ENCODE measurements around the gene MRM2.

The MRM2 gene

GRCh38 chr7:2259480-2259879, 17.5 kb upstream of the MRM2 start:
- no peak overlapping the region for H3K9ac ChIP-seq (ENCODE audit: low read length)
- no peaks in the 10 kb centered on the region for H3K9me2 ChIP-seq (replicated peaks; ENCODE audit: insufficient read depth, low read length)
- H3K27ac ChIP-seq (ENCODE audit: low read length): no peak overlapping the region
- no peak for DNase-seq
- H3K4me1 ChIP-seq (ENCODE audit: low read length): no peaks in the 10 kb centered on the region
- H2AFZ ChIP-seq (ENCODE audit: low read length): no peak overlapping the region
- no peaks in the 10 kb centered on the region for H3K79me2 ChIP-seq (ENCODE audit: low read length)
- no peak overlapping the region for H3K4me3 ChIP-seq (ENCODE audit: low read length)
- H3K4me2 ChIP-seq (ENCODE audit: low read depth, low read length): no peak overlapping the region
- H3K36me3 ChIP-seq (replicated peaks; ENCODE audit: insufficient read depth, low read length): no peaks in the 10 kb centered on the region
- H3K9me3 ChIP-seq (replicated peaks; ENCODE audit: insufficient read depth, low read length): no peaks in the 10 kb centered on the region
- no peak for TF ChIP-seq CTCF (IDR thresholded peaks at IDR 0.05; ENCODE audit: low read length)
- no peak for TF ChIP-seq EZH2 (optimal IDR thresholded peaks at IDR 0.05; ENCODE audit: low read depth, low read length)
- TF ChIP-seq EZH2phosphoT487 (IDR thresholded peaks at IDR 0.05; ENCODE audit: low read length): no peak
- H4K20me1 ChIP-seq (ENCODE audit: insufficient read depth, low read length): no peaks in the 10 kb centered on the region
- no peaks in the 10 kb centered on the region for H3K27me3 ChIP-seq (replicated peaks; ENCODE audit: insufficient read depth, low read length)
- H3F3A ChIP-seq (ENCODE audit: insufficient read depth, low read length): no peaks in the 10 kb centered on the region

GRCh38 chr7:2258661-2259365, 16.8 kb upstream of the MRM2 start:
- Histone ChIP-seq H3K9ac (ENCODE audit: low read length) (no peak overlapping the region), H3K4me2 (ENCODE audit: low read depth, low read length) (no peak overlapping the region)

GRCh38 chr7:2257651-2258050, 15.6 kb upstream of the MRM2 start:
- no peak for TF ChIP-seq EZH2 (optimal IDR thresholded peaks at IDR 0.05; ENCODE audit: low read depth, low read length)
- TF ChIP-seq CTCF (IDR thresholded peaks at IDR 0.05; ENCODE audit: low read length): no peak
- no peak for TF ChIP-seq EZH2phosphoT487 (IDR thresholded peaks at IDR 0.05; ENCODE audit: low read length)
- Histone ChIP-seq H3K27me3 (replicated peaks; ENCODE audit: insufficient read depth, low read length) (no peaks in the 10 kb centered on the region), H3F3A (ENCODE audit: insufficient read depth, low read length) (no peaks in the 10 kb centered on the region), H3K9ac (ENCODE audit: low read length) (no peak overlapping the region), H3K9me2 (replicated peaks; ENCODE audit: insufficient read depth, low read length) (no peaks in the 10 kb centered on the region), H3K4me3 (ENCODE audit: low read length) (no peak overlapping the region), H4K20me1 (ENCODE audit: insufficient read depth, low read length) (no peaks in the 10 kb centered on the region), H3K9me3 (replicated peaks; ENCODE audit: insufficient read depth, low read length) (no peaks in the 10 kb centered on the region), H3K36me3 (replicated peaks; ENCODE audit: insufficient read depth, low read length) (no peaks in the 10 kb centered on the region), H2AFZ (ENCODE audit: low read length) (no peak overlapping the region), H3K79me2 (ENCODE audit: low read length) (no peaks in the 10 kb centered on the region), H3K4me2 (ENCODE audit: low read depth, low read length) (no peak overlapping the region), H3K4me1 (ENCODE audit: low read length) (no peaks in the 10 kb centered on the region), H3K27ac (ENCODE audit: low read length) (no peak overlapping the region)
- DNase-seq: no peak

More at GRCh38 chr7:2258661-2259365, 16.8 kb upstream of the MRM2 start:
- no peak for DNase-seq
- Histone ChIP-seq H3K79me2 (ENCODE audit: low read length) (no peaks in the 10 kb centered on the region), H3F3A (ENCODE audit: insufficient read depth, low read length) (no peaks in the 10 kb centered on the region), H3K4me3 (ENCODE audit: low read length) (no peak overlapping the region), H3K27me3 (replicated peaks; ENCODE audit: insufficient read depth, low read length) (no peaks in the 10 kb centered on the region), H3K36me3 (replicated peaks; ENCODE audit: insufficient read depth, low read length) (no peaks in the 10 kb centered on the region), H3K4me1 (ENCODE audit: low read length) (no peaks in the 10 kb centered on the region), H3K27ac (ENCODE audit: low read length) (no peak overlapping the region), H2AFZ (ENCODE audit: low read length) (no peak overlapping the region), H3K9me3 (replicated peaks; ENCODE audit: insufficient read depth, low read length) (no peaks in the 10 kb centered on the region), H3K9me2 (replicated peaks; ENCODE audit: insufficient read depth, low read length) (no peaks in the 10 kb centered on the region), H4K20me1 (ENCODE audit: insufficient read depth, low read length) (no peaks in the 10 kb centered on the region)
- no peak for TF ChIP-seq EZH2 (optimal IDR thresholded peaks at IDR 0.05; ENCODE audit: low read depth, low read length)
- no peak for TF ChIP-seq EZH2phosphoT487 (IDR thresholded peaks at IDR 0.05; ENCODE audit: low read length)
- TF ChIP-seq CTCF (IDR thresholded peaks at IDR 0.05; ENCODE audit: low read length): no peak
